ENCODE data around the gene DGKZ. TPM values are rescaled to one million over a fixed set of nuclear protein-coding genes. Genes with fewer than 3 reads are reported as not detected.

Gene DGKZ
- polyA plus RNA-seq, 2 of the 4 experiments (the other 2 are of a cell fraction), result 12.8 to 28.4 TPM

- Histone ChIP-seq H3K4me3 (peak overlapping the region; percentile 59), H3K4me1 (peaks cover 18% of the 10 kb centered on the region; the same call in 2 of the 3 replicates), H3K27ac (peak overlapping the region in 1 of 2 experiments; percentile 62; a peak in 2 of 6 replicates), H3K4me2 (peak overlapping the region; percentile 98), H3K9me3 (no peaks in the 10 kb centered on the region)
- DNase-seq (ENCODE audit: low read depth in 1 of 2, low spot score in 1 of 2) (peak; percentile 82 to 92), FAIRE-seq (no peak), ATAC-seq (peak; percentile 48 to 83)
- ChIA-PET CTCF (interaction anchor here (0.5 to 10.2 kb wide), 53 partner anchors 9 to 764 kb away, joined by 3 to 220 read pairs (median 4); partner anchors contain the start of genes ATG13, HARBI1, MDK and ZNF408), POLR2A (no interaction called here)
- 11% methylated on average over 24 of the region's 80 CpGs for WGBS (ENCODE audit: missing lambda C conversion rate)
- TF ChIP-seq ZNF302 (CRISPR knock-in tag; IDR thresholded peaks at IDR 0.05) (no peak), FOSL2 (IDR thresholded peaks at IDR 0.05) (no peak), FOSL2 (CRISPR knock-in tag; IDR thresholded peaks at IDR 0.05) (no peak), MAFK (IDR thresholded peaks at IDR 0.05; ENCODE audit: partially characterized antibody) (no peak), EHMT2 (IDR thresholded peaks at IDR 0.05; ENCODE audit: low read depth) (no peak), MYC (IDR thresholded peaks at IDR 0.05; ENCODE audit: borderline replicate concordance, low read length) (peak; percentile 43; the same call in 1 of the 2 replicates), RFX5 (IDR thresholded peaks at IDR 0.05) (no peak), TP53 (CRISPR knock-in tag; IDR thresholded peaks at IDR 0.05) (no peak), CHD4 (IDR thresholded peaks at IDR 0.05; ENCODE audit: borderline replicate concordance) (no peak), EHF (CRISPR knock-in tag; IDR thresholded peaks at IDR 0.05) (no peak), HOXB5 (CRISPR knock-in tag; IDR thresholded peaks at IDR 0.05) (no peak), NR3C1 (IDR thresholded peaks at IDR 0.05) (no peak), RAD21 (conservative IDR thresholded peaks at IDR 0.05 in 1 of 2, IDR thresholded peaks at IDR 0.05 in 1 of 2) (peak; percentile 76 to 89), MAX (IDR thresholded peaks at IDR 0.05) (peak; percentile 78), BHLHE40 (IDR thresholded peaks at IDR 0.05; ENCODE audit: low read depth, low read length) (peak; percentile 56; the same call in 1 of the 2 replicates), HEYL (CRISPR knock-in tag; IDR thresholded peaks at IDR 0.05) (no peak), POLR2A (IDR thresholded peaks at IDR 0.05; ENCODE audit: low read length) (no peak), NPAS2 (CRISPR knock-in tag; IDR thresholded peaks at IDR 0.05; ENCODE audit: borderline replicate concordance) (peak; percentile 40; the same call in 1 of the 2 replicates), JUN (IDR thresholded peaks at IDR 0.05) (no peak), SMC3 (IDR thresholded peaks at IDR 0.05) (peak; percentile 79), CBX2 (IDR thresholded peaks at IDR 0.05; ENCODE audit: borderline replicate concordance, low read depth) (no peak), HOXB13 (CRISPR knock-in tag; IDR thresholded peaks at IDR 0.05; ENCODE audit: low read depth) (no peak)
- TF ChIP-seq, protein P1, sequence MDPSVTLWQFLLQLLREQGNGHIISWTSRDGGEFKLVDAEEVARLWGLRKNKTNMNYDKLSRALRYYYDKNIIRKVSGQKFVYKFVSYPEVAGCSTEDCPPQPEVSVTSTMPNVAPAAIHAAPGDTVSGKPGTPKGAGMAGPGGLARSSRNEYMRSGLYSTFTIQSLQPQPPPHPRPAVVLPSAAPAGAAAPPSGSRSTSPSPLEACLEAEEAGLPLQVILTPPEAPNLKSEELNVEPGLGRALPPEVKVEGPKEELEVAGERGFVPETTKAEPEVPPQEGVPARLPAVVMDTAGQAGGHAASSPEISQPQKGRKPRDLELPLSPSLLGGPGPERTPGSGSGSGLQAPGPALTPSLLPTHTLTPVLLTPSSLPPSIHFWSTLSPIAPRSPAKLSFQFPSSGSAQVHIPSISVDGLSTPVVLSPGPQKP (IDR thresholded peaks at IDR 0.05; ENCODE audit: low read depth, low read length), result no peak
- TF ChIP-seq, protein P2, sequence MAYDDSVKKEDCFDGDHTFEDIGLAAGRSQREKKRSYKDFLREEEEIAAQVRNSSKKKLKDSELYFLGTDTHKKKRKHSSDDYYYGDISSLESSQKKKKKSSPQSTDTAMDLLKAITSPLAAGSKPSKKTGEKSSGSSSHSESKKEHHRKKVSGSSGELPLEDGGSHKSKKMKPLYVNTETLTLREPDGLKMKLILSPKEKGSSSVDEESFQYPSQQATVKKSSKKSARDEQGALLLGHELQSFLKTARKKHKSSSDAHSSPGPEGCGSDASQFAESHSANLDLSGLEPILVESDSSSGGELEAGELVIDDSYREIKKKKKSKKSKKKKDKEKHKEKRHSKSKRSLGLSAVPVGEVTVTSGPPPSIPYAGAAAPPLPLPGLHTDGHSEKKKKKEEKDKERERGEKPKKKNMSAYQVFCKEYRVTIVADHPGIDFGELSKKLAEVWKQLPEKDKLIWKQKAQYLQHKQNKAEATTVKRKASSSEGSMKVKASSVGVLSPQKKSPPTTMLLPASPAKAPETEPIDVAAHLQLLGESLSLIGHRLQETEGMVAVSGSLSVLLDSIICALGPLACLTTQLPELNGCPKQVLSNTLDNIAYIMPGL (CRISPR knock-in tag; IDR thresholded peaks at IDR 0.05; ENCODE audit: borderline replicate concordance), result no peak
- TF ChIP-seq, protein P3, sequence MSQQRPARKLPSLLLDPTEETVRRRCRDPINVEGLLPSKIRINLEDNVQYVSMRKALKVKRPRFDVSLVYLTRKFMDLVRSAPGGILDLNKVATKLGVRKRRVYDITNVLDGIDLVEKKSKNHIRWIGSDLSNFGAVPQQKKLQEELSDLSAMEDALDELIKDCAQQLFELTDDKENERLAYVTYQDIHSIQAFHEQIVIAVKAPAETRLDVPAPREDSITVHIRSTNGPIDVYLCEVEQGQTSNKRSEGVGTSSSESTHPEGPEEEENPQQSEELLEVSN (IDR thresholded peaks at IDR 0.05; ENCODE audit: borderline replicate concordance, low read depth), result peak; percentile 54
- TF ChIP-seq, protein P4, sequence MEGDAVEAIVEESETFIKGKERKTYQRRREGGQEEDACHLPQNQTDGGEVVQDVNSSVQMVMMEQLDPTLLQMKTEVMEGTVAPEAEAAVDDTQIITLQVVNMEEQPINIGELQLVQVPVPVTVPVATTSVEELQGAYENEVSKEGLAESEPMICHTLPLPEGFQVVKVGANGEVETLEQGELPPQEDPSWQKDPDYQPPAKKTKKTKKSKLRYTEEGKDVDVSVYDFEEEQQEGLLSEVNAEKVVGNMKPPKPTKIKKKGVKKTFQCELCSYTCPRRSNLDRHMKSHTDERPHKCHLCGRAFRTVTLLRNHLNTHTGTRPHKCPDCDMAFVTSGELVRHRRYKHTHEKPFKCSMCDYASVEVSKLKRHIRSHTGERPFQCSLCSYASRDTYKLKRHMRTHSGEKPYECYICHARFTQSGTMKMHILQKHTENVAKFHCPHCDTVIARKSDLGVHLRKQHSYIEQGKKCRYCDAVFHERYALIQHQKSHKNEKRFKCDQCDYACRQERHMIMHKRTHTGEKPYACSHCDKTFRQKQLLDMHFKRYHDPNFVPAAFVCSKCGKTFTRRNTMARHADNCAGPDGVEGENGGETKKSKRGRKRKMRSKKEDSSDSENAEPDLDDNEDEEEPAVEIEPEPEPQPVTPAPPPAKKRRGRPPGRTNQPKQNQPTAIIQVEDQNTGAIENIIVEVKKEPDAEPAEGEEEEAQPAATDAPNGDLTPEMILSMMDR (IDR thresholded peaks at IDR 0.05), result peak; percentile 83
Observed at GRCh38 chr11:46389450-46390330, 42.4 kb downstream of the DGKZ start.
